Measurements from ENCODE around the gene PROSER2. TPM values are rescaled to one million over a fixed set of nuclear protein-coding genes. Genes with fewer than 3 reads are reported as not detected.
"Not testable (repeated sequence)": the region's sequence is repeated elsewhere in the genome, so short reads cannot be mapped to it uniquely, and the experiment has no call there.

Gene PROSER2
- total RNA-seq, 4 donors from 2014 or later = 2.5 to 5.9 (median 3.7) TPM

GRCh38 chr10:11849911-11850310, 26.8 kb downstream of the PROSER2 start:
- Histone ChIP-seq H3K4me1 (no peaks in the 10 kb centered on the region), H3K4me3 (no peak overlapping the region), H3K27ac (replicated peaks in 1 of 4) (no peak overlapping the region), H3K9me3 (no peaks in the 10 kb centered on the region), H3K36me3 (no peaks in the 10 kb centered on the region), H3K27me3 (no peaks in the 10 kb centered on the region)
- TF ChIP-seq POLR2AphosphoS5 (IDR thresholded peaks at IDR 0.05) (no peak), CTCF (IDR thresholded peaks at IDR 0.05) (no peak), POLR2A (IDR thresholded peaks at IDR 0.05; ENCODE audit: low read depth) (no peak), EP300 (IDR thresholded peaks at IDR 0.05) (no peak)
- intact Hi-C loops (cut with DNase I) = no loop called here
- 74% methylated on average over 8 of the region's 8 CpGs for WGBS
- no peak for DNase-seq (ENCODE audit: extremely low spot score)

- no peaks in the 10 kb centered on the region for H3K4me1 ChIP-seq
- H3K36me3 ChIP-seq = no peaks in the 10 kb centered on the region
- no peak for DNase-seq (ENCODE audit: extremely low spot score)
- H3K9me3 ChIP-seq = no peaks in the 10 kb centered on the region
- H3K27ac ChIP-seq (replicated peaks in 1 of 4) = no peak overlapping the region
- WGBS = 89% methylated on average over 13 of the region's 13 CpGs
- no peak for TF ChIP-seq POLR2A (IDR thresholded peaks at IDR 0.05; ENCODE audit: low read depth)
- TF ChIP-seq CTCF (IDR thresholded peaks at IDR 0.05) = no peak
- TF ChIP-seq EP300 (IDR thresholded peaks at IDR 0.05) = no peak
- no peak for TF ChIP-seq POLR2AphosphoS5 (IDR thresholded peaks at IDR 0.05)
- intact Hi-C loops (cut with DNase I) = no loop called here
- H3K27me3 ChIP-seq = no peaks in the 10 kb centered on the region
- no peak overlapping the region for H3K4me3 ChIP-seq
Measured at GRCh38 chr10:11851910-11852309, 28.8 kb downstream of the PROSER2 start.

- H3K4me3 ChIP-seq; H3K27me3 ChIP-seq; intact Hi-C loops (cut with DNase I); DNase-seq (ENCODE audit: extremely low spot score); H3K4me1 ChIP-seq; H3K9me3 ChIP-seq; H3K27ac ChIP-seq (replicated peaks in 1 of 4); H3K36me3 ChIP-seq: not testable (repeated sequence)
- 94% methylated on average over 13 of the region's 13 CpGs for WGBS
Measured at GRCh38 chr10:11852637-11853036, 29.5 kb downstream of the PROSER2 start.

- no peaks in the 10 kb centered on the region for H3K36me3 ChIP-seq
- no peak for TF ChIP-seq EP300 (IDR thresholded peaks at IDR 0.05)
- TF ChIP-seq CTCF (IDR thresholded peaks at IDR 0.05) = no peak
- TF ChIP-seq POLR2AphosphoS5 (IDR thresholded peaks at IDR 0.05) = no peak
- TF ChIP-seq POLR2A (IDR thresholded peaks at IDR 0.05; ENCODE audit: low read depth) = no peak
- no peaks in the 10 kb centered on the region for H3K9me3 ChIP-seq
- H3K27me3 ChIP-seq = no peaks in the 10 kb centered on the region
- H3K4me3 ChIP-seq = no peak overlapping the region
- 92% methylated on average over 11 of the region's 11 CpGs for WGBS
- no peak overlapping the region for H3K27ac ChIP-seq (replicated peaks in 1 of 4)
- DNase-seq (ENCODE audit: extremely low spot score) = no peak
- intact Hi-C loops (cut with DNase I) = no loop called here
- H3K4me1 ChIP-seq = no peaks in the 10 kb centered on the region
Measured at GRCh38 chr10:11853468-11853867, 30.3 kb downstream of the PROSER2 start.

GRCh38 chr10:11854301-11854700, 31.1 kb downstream of the PROSER2 start:
- no peak for DNase-seq (ENCODE audit: extremely low spot score)
- H3K27ac ChIP-seq (replicated peaks in 1 of 4) = no peak overlapping the region
- intact Hi-C loops (cut with DNase I) = no loop called here
- H3K9me3 ChIP-seq = no peaks in the 10 kb centered on the region
- no peaks in the 10 kb centered on the region for H3K4me1 ChIP-seq
- 96% methylated on average over 6 of the region's 6 CpGs for WGBS
- H3K27me3 ChIP-seq = no peaks in the 10 kb centered on the region
- TF ChIP-seq POLR2A (IDR thresholded peaks at IDR 0.05; ENCODE audit: low read depth) (no peak), CTCF (IDR thresholded peaks at IDR 0.05) (no peak), POLR2AphosphoS5 (IDR thresholded peaks at IDR 0.05) (no peak), EP300 (IDR thresholded peaks at IDR 0.05) (no peak)
- H3K4me3 ChIP-seq = no peak overlapping the region
- no peaks in the 10 kb centered on the region for H3K36me3 ChIP-seq

Measured in esophagus muscularis mucosa (tissue), 4 donors.